K562 (cell line): ENCODE results near the gene PHF21A. TPM values are rescaled to one million over a fixed set of nuclear protein-coding genes. Genes with fewer than 3 reads are reported as not detected.

Experiments
- BACH1 ChIP-seq: fragments of 200-800 bp; sonication (Bioruptor generic); IDR thresholded peaks from 2 replicates; pipeline ENCODE4 v1.6.1; 2016; ENCODE audit warnings: missing genetic modification characterization, missing compliant biosample characterization
- BHLHE40 ChIP-seq: IDR thresholded peaks from 2 replicates; pipeline ENCODE4 v1.6.1; 2011; ENCODE audit warnings: low read length, improper control_type of control experiment
- CBX5 ChIP-seq: IDR thresholded peaks from 2 replicates; pipeline ENCODE4 v1.6.1; 2014; ENCODE audit warnings: low read depth, borderline replicate concordance
- CUX1 ChIP-seq: fragments of 200-800 bp; sonication (Bioruptor generic); IDR thresholded peaks from 2 replicates; pipeline ENCODE4 v1.6.1; 2016; ENCODE audit warnings: missing genetic modification characterization, missing compliant biosample characterization
- EP400 ChIP-seq: fragments of 450-650 bp; IDR thresholded peaks from 2 replicates; pipeline ENCODE4 v1.6.1; 2017; ENCODE audit warnings: antibody characterized with exemption, mild to moderate bottlenecking, moderate library complexity
- GATAD2A ChIP-seq: fragments of 450-650 bp; IDR thresholded peaks from 2 replicates; pipeline ENCODE4 v1.6.1; 2017
- HLTF ChIP-seq: fragments of 450-650 bp; IDR thresholded peaks from 2 replicates; pipeline ENCODE4 v1.6.1; 2016
- MTA1 ChIP-seq: fragments of 450-650 bp; IDR thresholded peaks from 2 replicates; pipeline ENCODE4 v1.6.1; 2017; ENCODE audit warnings: borderline replicate concordance
- NONO ChIP-seq, 2 experiments: fragments of 200-400 bp in 1 of 2; fragments of 450-650 bp in 1 of 2; formaldehyde crosslinking in 1 of 2; IDR thresholded peaks; 2 replicates each; pipeline ENCODE4 v1.6.1; 2017; ENCODE audit warnings: low read depth in 2 of 2, mild to moderate bottlenecking in 2 of 2, moderate library complexity in 2 of 2, low read length in 1 of 2
- PHF8 ChIP-seq: fragments of 200-600 bp; sonication (generic); IDR thresholded peaks from 2 replicates; pipeline ENCODE4 v1.6.1; 2012; ENCODE audit warnings: mixed run types, mild to moderate bottlenecking, inconsistent platforms, low read length, moderate library complexity, borderline replicate concordance
- POLR2G ChIP-seq: fragments of 200-400 bp; formaldehyde crosslinking; IDR thresholded peaks from 2 replicates; pipeline ENCODE4 v1.6.1; 2017; ENCODE audit warnings: low read depth, mild to moderate bottlenecking, antibody characterized with exemption, low read length, moderate library complexity
- RAD21 ChIP-seq, 2 experiments: fragments of 250-450 bp in 1 of 2; fragments of 450-650 bp in 1 of 2; sonication (Bioruptor Pico) in 1 of 2; formaldehyde crosslinking in 1 of 2; IDR thresholded peaks in 1 of 2; conservative IDR thresholded peaks in 1 of 2; 2 replicates each; pipeline versions ENCODE4 v1.4.0 to v1.8.0; 2020 to 2022; ENCODE audit warnings: mild to moderate bottlenecking in 2 of 2, moderate library complexity in 1 of 2
- RBFOX2 ChIP-seq: fragments of 200-400 bp; formaldehyde crosslinking; IDR thresholded peaks from 2 replicates; pipeline ENCODE4 v1.6.1; 2017; ENCODE audit warnings: low read depth, mild to moderate bottlenecking, low read length, moderate library complexity
- STAT5B ChIP-seq: fragments of 250-450 bp; sonication (Bioruptor Pico); IDR thresholded peaks from 2 replicates; pipeline ENCODE4 v1.8.0; 2021; ENCODE audit warnings: mild to moderate bottlenecking, inconsistent platforms
- XRCC5 ChIP-seq: fragments of 200-400 bp; formaldehyde crosslinking; IDR thresholded peaks from 2 replicates; pipeline ENCODE4 v1.6.1; 2017; ENCODE audit warnings: low read depth, mild to moderate bottlenecking, low read length
- YY1 ChIP-seq, 3 experiments: IDR thresholded peaks; 2 replicates each; pipeline ENCODE4 v1.6.1; 2011; ENCODE audit warnings: low read length in 2 of 3, mild to moderate bottlenecking in 2 of 3, moderate library complexity in 2 of 3, borderline replicate concordance in 1 of 3, control low read depth in 1 of 3, low read depth in 1 of 3; ENCODE audit not compliant: insufficient read depth in 3 of 3, insufficient replicate concordance in 2 of 3, control insufficient read depth in 1 of 3, insufficient read length in 1 of 3; ENCODE audit errors: extremely low read depth in 1 of 3
- ZFP36 ChIP-seq: fragments of 150-350 bp; IDR thresholded peaks from 2 replicates; pipeline ENCODE4 v1.6.1; 2018; ENCODE audit warnings: low read length, low read depth; ENCODE audit not compliant: partially characterized antibody
- ZFX ChIP-seq: sonication (generic); formaldehyde crosslinking; IDR thresholded peaks from 2 replicates; pipeline ENCODE4 v1.8.0; 2022; ENCODE audit warnings: mild to moderate bottlenecking, missing genetic modification reagents, moderate library complexity
- ZNF274 ChIP-seq: IDR thresholded peaks from 2 replicates; pipeline ENCODE4 v1.6.1; 2011; ENCODE audit warnings: low read depth, mild to moderate bottlenecking, low read length, moderate library complexity, borderline replicate concordance
- ZNF696 ChIP-seq: fragments of 250-450 bp; sonication (Bioruptor Pico); conservative IDR thresholded peaks from 2 replicates; pipeline ENCODE4 v1.4.0; 2020; ENCODE audit warnings: mild to moderate bottlenecking, moderate library complexity
- ZNF740 ChIP-seq, 3 experiments: fragments of 200-800 bp in 1 of 3; sonication (Bioruptor generic) in 1 of 3; sonication (generic) in 1 of 3; formaldehyde crosslinking in 1 of 3; IDR thresholded peaks; 2 replicates each; pipeline versions ENCODE4 v1.6.1 to v1.8.0; 2016 to 2022; ENCODE audit warnings: mild to moderate bottlenecking in 2 of 3, missing compliant biosample characterization in 2 of 3, missing genetic modification characterization in 2 of 3, missing genetic modification reagents in 1 of 3
- polyA plus RNA-seq, 8 experiments: library from polyadenylated mRNA; depleted of rRNA in 4 of 8; stranded (reverse) in 5 of 8; unstranded in 3 of 8; fragments of >200 nt; fragmentation: Nextera tagmentation in 2 of 8; fragmentation: Illumina TruSeq in 1 of 8; extraction: Ambion mirVana in 2 of 8; extraction: Trizol in 1 of 8; gene quantifications; 2 replicates each; pipeline versions ENCODE4 v1.2.1 to v1.2.3, GENCODE V29; 2011 to 2014; ENCODE audit warnings: inconsistent platforms in 1 of 8, missing spikeins in 1 of 8
- total RNA-seq, 7 experiments: library from RNA; depleted of rRNA in 6 of 7; stranded (reverse); fragments of >200 nt in 6 of 7; fragmentation: Illumina TruSeq in 2 of 7; extraction: Trizol in 2 of 7; gene quantifications; 2 replicates each; pipeline versions ENCODE4 v1.2.1 to v1.2.3, GENCODE V29; 2011 to 2021; ENCODE audit warnings: low replicate concordance in 1 of 7

Gene PHF21A
- total and polyA plus RNA-seq, 9 of the 15 experiments (the other 6 are each of a cell fraction or from before 2014, with no cell fraction given): 1.5 to 32.4 (median 10.7) TPM

GRCh38 chr11:46121301-46121723 lies at the start of gene PHF21A (continued):
- TF ChIP-seq YY1 (IDR thresholded peaks at IDR 0.05; ENCODE audit: borderline replicate concordance in 1 of 3, control insufficient read depth in 1 of 3, extremely low read depth in 1 of 3, insufficient read depth in 3 of 3, insufficient read length in 1 of 3, insufficient replicate concordance in 2 of 3, low read depth in 1 of 3, low read length in 2 of 3): peak in 2 of 3 experiments; percentile 36 to 40
- TF ChIP-seq ZNF740 (CRISPR knock-in tag; IDR thresholded peaks at IDR 0.05): peak; percentile 24; the same call in 1 of the 2 replicates
- TF ChIP-seq ZNF740 (tag; IDR thresholded peaks at IDR 0.05): peak; percentile 30 to 60; a peak in 1 of 4 replicates
- TF ChIP-seq CBX5: peak; percentile 12; the same call in 1 of the 2 replicates
- peak; percentile 20 for TF ChIP-seq ZFX (CRISPR knock-in tag)
- TF ChIP-seq NONO (IDR thresholded peaks at IDR 0.05; ENCODE audit: low read depth in 2 of 2, low read length in 1 of 2): peak in 1 of 2 experiments; percentile 25; a peak in 1 of 4 replicates
- TF ChIP-seq BHLHE40: no peak; the same call in 1 of the 2 replicates
- no peak for TF ChIP-seq MTA1
- no peak for TF ChIP-seq STAT5B (CRISPR knock-in tag)
- peak; percentile 42 for TF ChIP-seq ZFP36
- peak; percentile 80 for TF ChIP-seq BACH1 (tag)
- no peak for TF ChIP-seq ZNF696 (CRISPR knock-in tag)
- no peak for TF ChIP-seq RAD21 (CRISPR knock-in tag; conservative IDR thresholded peaks at IDR 0.05 in 1 of 2, IDR thresholded peaks at IDR 0.05 in 1 of 2)
- peak; percentile 47; the same call in 1 of the 2 replicates for TF ChIP-seq EP400
- peak; percentile 49; the same call in 1 of the 2 replicates for TF ChIP-seq PHF8
- no peak for TF ChIP-seq ZNF274
- TF ChIP-seq GATAD2A: 0 out of 2 replicates have a peak, but pooled peaks have one; percentile 8
- peak; percentile 44; the same call in 1 of the 2 replicates for TF ChIP-seq RBFOX2
- TF ChIP-seq HLTF: no peak
- TF ChIP-seq CUX1 (CRISPR knock-in tag): peak; percentile 87; the same call in 1 of the 2 replicates
- TF ChIP-seq POLR2G: no peak
- peak; percentile 66; the same call in 1 of the 2 replicates for TF ChIP-seq XRCC5
